GM18870 (cell line): ENCODE measurements around the gene LSM2.

ENCODE experiments used
- ATAC-seq: cut with Tn5 transposase; IDR thresholded peaks from one replicate; pipeline ENCODE4 v1.9.1; 2021; ENCODE audit warnings: moderate library complexity; ENCODE audit not compliant: unreplicated experiment

LSM2 gene

DNA sequence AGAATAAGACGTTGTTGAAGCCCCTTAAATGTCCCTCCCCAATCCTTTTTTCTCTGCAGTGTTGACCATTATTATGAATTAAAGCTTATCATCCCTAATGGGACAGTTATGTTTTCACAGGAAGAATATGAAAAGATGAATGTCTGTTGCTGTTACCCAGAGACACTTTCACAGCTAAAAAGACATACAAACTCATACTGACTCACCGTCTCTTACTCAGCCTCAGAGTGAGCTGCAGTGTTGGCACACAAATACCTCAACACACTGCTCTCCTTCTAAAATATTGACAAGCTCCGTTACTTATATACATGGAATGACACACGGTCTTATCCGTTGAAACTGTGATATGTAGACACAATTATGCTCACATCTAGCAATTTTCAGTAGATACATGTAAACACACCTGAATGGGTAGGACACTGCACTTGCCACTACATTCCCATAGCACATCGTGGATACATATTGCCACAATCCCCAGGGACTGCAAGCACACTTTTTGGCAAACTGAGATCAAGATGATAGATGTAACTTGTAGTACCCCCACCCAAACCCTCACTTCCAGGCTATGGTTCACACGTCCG is 53.9 kb downstream of the LSM2 start:
- ATAC-seq, result no peak

DNA sequence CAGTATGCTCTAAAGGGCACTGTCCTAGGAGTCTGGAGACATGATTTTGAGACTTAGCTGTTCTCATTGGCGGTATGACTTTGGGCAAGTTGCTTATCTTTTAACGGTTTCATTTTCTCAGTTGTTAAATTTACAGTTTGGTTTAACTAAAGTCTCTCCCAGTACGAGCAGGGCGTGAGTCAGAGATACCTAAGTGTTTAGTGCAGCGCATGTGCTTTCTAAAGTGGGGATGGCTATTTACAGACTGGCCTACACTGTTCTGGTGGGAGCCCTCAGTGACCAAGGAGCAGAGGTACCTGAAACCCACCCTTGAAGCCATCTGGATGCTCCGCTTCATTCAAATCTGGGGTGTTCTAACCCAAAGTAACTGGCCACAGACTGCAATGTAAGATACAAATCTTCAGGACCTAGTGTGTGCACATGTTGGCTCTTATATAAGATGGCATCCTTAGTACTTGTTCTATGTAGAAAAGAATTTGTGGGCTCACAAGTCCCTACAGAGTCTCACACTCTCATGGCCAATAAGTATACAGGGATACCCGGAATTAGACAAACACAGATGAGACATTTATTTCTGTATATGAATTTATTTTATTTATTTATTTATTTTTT is 56.2 kb downstream of the LSM2 start:
- ATAC-seq, result no peak

DNA sequence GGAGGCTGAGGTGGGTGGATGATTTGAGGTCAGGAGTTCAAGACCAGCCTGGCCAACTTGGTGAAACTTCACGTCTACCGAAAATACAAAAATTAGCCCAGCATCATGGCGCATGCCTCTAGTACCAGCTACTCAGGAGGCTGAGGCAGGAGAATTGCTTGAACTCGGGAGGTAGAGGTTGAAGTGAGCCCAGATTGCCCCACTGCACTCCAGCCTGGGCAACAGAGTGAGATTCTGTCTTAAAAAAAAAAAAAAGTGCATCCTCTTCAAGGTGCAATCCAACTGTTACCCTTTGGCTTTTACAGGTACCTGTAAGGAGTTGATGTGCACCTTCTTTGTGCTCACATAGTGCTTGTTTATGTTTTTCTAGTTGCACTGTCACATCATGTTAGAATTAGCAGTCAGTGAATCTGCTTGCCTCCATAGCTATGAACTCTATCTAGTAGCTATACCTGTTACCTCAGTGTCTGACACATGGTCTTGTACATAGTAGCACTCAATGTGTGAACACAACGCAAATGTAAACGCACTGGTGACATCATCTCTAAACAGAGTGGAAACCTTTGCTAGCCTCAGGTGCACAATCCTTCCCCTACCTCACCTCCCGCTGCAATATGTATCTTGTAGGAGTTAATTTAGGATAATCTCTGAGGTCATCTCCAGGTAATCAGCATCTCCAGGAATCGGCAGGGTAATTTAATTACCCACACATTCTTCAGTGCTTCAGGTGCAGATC is 57.3 kb downstream of the LSM2 start:
- ATAC-seq, result no peak
